SIG-M5 treated with dmso at 0.1 percent for 504 hours (cell line): ENCODE data around the gene KRTDAP.

ENCODE experiments used
- DNase-seq: peaks from one replicate; lab custom pipeline; 2025; ENCODE audit not compliant: unreplicated experiment; lab: John Stamatoyannopoulos, UW

The KRTDAP gene

GRCh38 chr19:35457173-35457572, 33.1 kb downstream of the KRTDAP start:
- DNase-seq: no peak

- no peak for DNase-seq
These were observed 34.6 kb downstream of the KRTDAP start for GRCh38 chr19:35455616-35456201.

GRCh38 chr19:35454663-35455062, 35.6 kb downstream of the KRTDAP start:
- DNase-seq: no peak

GRCh38 chr19:35451338-35452096, 38.7 kb downstream of the KRTDAP start:
- no peak for DNase-seq

- DNase-seq: peak; percentile 67
These were observed 40.8 kb downstream of the KRTDAP start for GRCh38 chr19:35449359-35450043.

- DNase-seq: no peak
These were observed 42.4 kb downstream of the KRTDAP start, which contains the start of gene FFAR2 for GRCh38 chr19:35447606-35448469. Gene FFAR2, plus strand, starts transcription at chr19:35448257. Its CDS starts 1,458 bp downstream, at chr19:35449715.

GRCh38 chr19:35445826-35446593, 44.3 kb downstream of the KRTDAP start:
- peak; percentile 28 for DNase-seq

GRCh38 chr19:35444735-35445134, 45.5 kb downstream of the KRTDAP start:
- DNase-seq: no peak

- peak; percentile 78 for DNase-seq
These were observed 48.2 kb downstream of the KRTDAP start for GRCh38 chr19:35442091-35442490.

GRCh38 chr19:35439921-35440320, 50.3 kb downstream of the KRTDAP start:
- DNase-seq: no peak

GRCh38 chr19:35438527-35438926, 51.7 kb downstream of the KRTDAP start:
- no peak for DNase-seq

- DNase-seq: no peak
These were observed 52.2 kb downstream of the KRTDAP start for GRCh38 chr19:35438096-35438495.

- DNase-seq: no peak
These were observed 52.8 kb downstream of the KRTDAP start for GRCh38 chr19:35437406-35437951.
